ENCODE results near the gene GRIN2A. TPM values are rescaled to one million over a fixed set of nuclear protein-coding genes. Genes with fewer than 3 reads are reported as not detected.

The GRIN2A gene
- total RNA-seq, 1 donor from 2014 or later, result not detected

DNA sequence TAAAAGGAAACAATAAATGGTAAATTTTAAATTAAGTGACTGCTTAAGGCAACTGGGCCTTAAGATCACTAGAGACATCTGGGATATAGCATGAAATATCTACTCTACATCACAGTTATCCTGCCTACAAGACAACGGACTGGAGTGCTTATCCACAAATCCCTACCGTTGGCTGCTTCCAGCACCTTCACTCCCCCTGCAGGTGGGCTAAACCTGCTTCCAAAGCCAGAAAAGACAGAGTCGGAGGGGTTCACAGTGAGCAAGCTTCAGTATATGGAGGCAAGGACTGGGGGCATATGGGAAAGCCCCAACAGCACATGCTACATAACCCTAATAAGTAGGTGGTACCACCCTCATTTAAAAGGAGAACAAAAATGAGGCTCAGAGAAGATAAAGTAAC, 45.3 kb downstream of the GRIN2A start:
- DNase-seq (ENCODE audit: low read depth, low spot score), result no peak

DNA sequence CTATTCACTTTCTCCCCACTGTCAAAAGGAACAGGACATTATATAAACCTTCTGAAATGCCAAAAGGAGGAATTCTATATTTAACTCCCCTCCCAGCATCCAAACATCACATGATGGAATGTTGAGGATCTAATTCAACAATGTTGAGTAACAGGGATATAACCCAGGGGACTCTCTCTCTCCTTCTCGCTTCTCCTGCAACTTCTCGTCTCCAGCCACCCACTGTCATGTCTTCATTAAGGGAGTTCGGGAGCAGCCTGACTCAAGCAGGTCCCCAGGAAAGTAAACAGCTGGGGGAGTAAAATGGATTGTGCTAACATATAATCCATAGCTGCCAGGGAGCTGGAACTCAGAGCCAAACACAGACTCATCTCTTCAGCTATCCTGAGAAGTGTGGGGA, 51.7 kb downstream of the GRIN2A start:
- DNase-seq (ENCODE audit: low read depth, low spot score), result no peak

DNA sequence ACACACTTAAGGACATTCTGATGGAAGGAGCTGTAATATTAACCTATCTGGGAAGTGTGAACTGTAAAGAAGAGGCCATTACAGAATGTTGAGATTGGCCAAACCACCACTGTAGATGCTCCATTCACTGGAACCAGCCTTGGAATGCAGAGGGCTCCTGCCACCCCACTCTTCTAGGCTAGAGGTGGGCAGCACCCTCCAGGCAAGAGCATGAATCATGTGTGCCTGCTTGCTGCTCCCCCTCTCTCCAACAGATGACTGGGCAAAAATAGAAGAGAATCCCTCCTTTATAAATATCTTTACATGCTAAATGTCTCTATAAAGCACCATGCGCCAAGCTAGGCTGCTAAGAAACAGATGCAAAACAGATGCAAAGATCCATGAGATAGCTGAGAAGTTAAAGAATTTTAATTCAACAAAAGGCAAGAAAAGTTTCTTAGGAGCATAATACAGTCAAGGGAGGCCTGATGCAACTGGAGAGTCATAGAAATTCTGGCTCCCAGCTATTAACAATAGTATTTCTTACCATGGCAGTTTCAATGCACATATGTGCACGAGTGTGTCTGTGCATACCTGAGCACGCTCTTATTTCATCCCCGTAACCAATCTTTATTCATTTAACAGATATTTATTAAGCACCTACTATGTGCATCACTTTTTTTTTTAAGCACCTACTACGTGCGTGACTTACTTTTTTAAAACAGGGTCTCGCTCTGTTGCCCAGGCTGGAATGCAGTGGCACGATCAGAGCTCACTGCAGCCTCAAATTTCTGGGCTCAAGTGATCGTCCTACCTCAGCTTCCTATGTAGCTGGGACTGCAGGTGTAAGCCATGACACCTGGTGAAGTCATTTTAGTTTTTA, 53.6 kb downstream of the GRIN2A start:
- DNase-seq (ENCODE audit: low read depth, low spot score), result no peak

DNA sequence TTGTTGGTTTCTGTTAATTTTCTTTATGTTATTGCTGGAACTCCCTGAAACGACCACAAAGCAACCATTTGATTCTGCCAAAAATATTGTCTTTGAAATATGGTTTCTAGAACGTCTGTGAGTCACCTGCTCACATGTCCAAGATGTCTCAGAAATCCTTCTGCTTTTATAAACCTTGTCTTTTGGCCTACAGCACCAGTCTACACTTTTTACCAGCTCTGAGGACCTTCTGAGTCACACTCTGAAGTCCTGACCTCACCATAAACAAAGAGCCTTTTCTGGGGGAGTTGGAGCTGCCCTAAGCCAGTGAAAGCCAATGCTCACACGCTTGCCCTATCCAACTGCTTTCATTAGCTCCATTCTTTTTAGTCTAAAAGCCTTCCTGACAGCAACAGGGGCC, 55.5 kb downstream of the GRIN2A start:
- no peak for DNase-seq (ENCODE audit: low read depth, low spot score)

- DNase-seq (ENCODE audit: low read depth, low spot score), result no peak
Measured at GRCh38 chr16:10123141-10123540, 59.1 kb downstream of the GRIN2A start.

- DNase-seq (ENCODE audit: low read depth, low spot score), result no peak
Measured at GRCh38 chr16:10122546-10122945, 59.7 kb downstream of the GRIN2A start.

- DNase-seq (ENCODE audit: low read depth, low spot score), result no peak
Measured at GRCh38 chr16:10121897-10122425, 60.3 kb downstream of the GRIN2A start.

GRCh38 chr16:10121491-10121890, 60.7 kb downstream of the GRIN2A start:
- no peak for DNase-seq (ENCODE audit: low read depth, low spot score)

GRCh38 chr16:10120953-10121352, 61.3 kb downstream of the GRIN2A start:
- DNase-seq (ENCODE audit: low read depth, low spot score), result no peak

- DNase-seq (ENCODE audit: low read depth, low spot score), result no peak
Measured at GRCh38 chr16:10114409-10114808, 67.8 kb downstream of the GRIN2A start.

- DNase-seq (ENCODE audit: low read depth, low spot score), result no peak
Measured at GRCh38 chr16:10113248-10113647, 69.0 kb downstream of the GRIN2A start.

GRCh38 chr16:10112021-10112420, 70.2 kb downstream of the GRIN2A start:
- DNase-seq (ENCODE audit: low read depth, low spot score), result no peak

DNA sequence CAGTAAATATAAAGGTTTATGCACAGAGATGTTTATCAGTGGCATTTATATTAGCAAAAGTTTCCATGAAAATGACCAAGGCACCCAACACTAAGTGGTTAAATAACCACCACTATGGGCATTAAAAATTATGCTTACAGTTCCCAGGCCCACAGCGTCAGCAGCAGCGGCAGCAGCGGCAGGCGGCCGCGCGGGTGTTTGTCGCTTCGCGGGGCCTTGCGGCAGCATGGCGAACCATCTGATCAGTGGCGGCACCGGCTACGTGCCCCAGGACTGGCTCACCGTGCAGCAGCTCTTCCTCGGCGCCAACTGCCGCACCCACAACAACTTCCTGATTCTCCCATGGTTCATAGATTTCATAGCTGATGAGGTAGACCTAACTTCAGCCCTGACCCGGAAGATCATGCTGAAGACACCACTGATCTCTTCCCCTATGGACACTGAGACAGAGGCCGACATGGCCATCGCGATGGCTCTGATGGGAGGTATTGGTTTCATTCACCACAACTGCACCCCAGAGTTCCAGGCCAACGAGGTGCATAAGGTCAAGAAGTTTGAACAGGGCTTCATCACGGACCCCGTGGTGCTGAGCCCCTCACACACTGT, 71.0 kb downstream of the GRIN2A start:
- DNase-seq (ENCODE audit: low read depth, low spot score), result no peak

DNA sequence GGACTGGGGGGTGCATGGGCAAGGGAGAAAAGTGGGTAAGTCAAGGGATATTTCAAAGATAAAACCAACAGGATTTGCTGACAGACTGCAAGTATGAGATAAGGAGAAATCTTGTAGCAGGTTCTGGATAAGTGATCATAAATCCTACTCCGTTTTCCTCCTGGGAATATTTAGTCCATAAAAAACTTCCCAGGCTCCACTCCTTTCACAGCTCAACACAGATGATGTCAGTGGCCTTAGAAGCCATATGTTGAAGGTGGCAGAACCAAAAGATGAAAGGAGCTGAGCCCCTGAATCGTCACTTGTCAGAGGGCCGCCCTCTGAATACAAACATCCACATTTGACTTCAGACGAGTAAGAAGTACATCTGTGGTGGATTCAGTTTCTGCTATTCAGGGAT, 71.7 kb downstream of the GRIN2A start:
- no peak for DNase-seq (ENCODE audit: low read depth, low spot score)

DNA sequence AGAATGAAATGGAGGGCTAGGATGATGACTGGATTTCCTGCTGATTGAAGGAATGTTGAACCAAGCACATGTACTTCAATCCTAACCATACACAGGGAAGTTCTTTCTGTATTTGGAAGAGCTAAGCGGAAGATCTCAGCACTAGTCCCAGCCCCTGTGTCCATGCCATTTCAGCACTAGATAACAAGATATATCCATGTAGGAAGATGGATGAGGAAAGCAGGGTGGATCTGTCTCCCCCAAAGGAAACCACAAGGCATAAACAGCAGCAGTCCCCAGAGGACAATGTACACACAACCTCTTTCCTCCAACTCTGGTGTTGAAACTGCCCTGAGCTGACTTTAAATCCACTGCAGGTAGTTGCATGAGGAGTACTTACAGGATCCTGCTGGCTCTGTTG, 75.1 kb downstream of the GRIN2A start:
- DNase-seq (ENCODE audit: low read depth, low spot score), result no peak

DNA sequence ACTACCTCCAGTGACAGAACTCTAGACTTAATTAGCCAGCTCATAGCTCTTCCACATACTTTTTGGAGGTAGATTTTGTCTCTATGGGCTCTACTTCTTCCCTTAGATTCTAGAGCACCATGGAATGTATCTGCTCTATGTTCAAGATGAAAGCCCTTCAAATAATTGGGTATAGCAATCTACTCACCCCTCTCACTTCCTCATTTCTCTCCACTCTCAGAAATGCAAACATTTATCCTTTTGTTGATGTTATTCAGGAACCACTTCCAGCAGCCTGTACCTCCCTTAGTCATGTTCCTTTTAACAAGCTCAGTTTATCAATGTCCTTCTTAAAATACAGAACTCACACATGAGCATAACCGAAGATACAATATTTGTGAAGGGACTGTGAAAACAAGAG, 78.5 kb downstream of the GRIN2A start:
- DNase-seq (ENCODE audit: low read depth, low spot score), result no peak

DNA sequence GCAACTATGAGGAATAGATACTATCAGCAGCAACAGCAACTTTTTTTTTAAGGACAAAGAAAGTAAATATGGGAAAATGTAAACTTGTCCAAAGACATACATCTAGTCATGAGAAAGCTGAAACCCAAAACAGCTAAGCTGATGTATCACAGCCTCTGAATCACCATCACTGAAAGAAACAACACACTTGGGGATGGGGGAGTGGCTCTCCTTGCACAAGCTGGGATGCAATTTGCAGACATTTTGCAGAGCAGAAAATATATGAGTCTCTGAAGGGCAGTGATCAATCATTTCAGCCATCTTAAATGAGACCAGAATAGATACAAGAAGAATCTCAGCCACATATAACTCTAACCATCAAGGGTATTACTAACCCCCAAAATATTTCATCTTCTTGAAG, 79.1 kb downstream of the GRIN2A start:
- no peak for DNase-seq (ENCODE audit: low read depth, low spot score)

- DNase-seq (ENCODE audit: low read depth, low spot score), result no peak
Measured at GRCh38 chr16:10100829-10101228, 81.4 kb downstream of the GRIN2A start.

DNA sequence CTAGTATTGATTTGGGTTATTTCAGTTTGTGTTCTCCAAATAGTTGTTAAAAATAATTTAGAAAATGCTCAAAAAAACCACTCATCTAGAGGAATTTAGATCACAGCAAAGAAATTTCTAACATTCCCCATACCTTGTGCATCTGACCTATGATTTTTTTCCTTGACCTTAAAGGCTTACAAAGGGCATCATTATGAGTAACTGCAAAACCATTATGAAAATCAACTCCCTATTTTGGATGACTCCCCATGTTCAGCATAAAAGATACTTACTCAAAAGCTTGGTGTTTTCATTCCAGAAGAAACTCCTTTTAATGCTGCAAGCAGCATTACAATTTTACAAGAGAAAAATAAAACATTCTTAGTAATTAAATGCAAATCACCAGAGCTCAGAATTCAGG, 83.2 kb downstream of the GRIN2A start:
- no peak for DNase-seq (ENCODE audit: low read depth, low spot score)

- DNase-seq (ENCODE audit: low read depth, low spot score), result no peak
Measured at GRCh38 chr16:10097271-10097670, 85.0 kb downstream of the GRIN2A start.

GRCh38 chr16:10093576-10093975, 88.7 kb downstream of the GRIN2A start:
- no peak for DNase-seq (ENCODE audit: low read depth, low spot score)

GRCh38 chr16:10090816-10091215, 91.4 kb downstream of the GRIN2A start:
- no peak for DNase-seq (ENCODE audit: low read depth, low spot score)

GRCh38 chr16:10088380-10088793, 93.8 kb downstream of the GRIN2A start:
- DNase-seq (ENCODE audit: low read depth, low spot score), result no peak

All from pulmonary artery endothelial cell (primary cell).